HG02840 (cell line): ENCODE data around the gene CTAG1B.
"Not testable (repeated sequence)": the region's sequence is repeated elsewhere in the genome, so short reads cannot be mapped to it uniquely, and the experiment has no call there.

ENCODE experiments used
- ATAC-seq: cut with Tn5 transposase; IDR thresholded peaks from one replicate; pipeline ENCODE4 v1.9.1; 2021; ENCODE audit warnings: mild to moderate bottlenecking, moderate library complexity, moderate number of reproducible peaks; ENCODE audit not compliant: unreplicated experiment, low FRiP score

CTAG1B gene

GRCh38 chrX:154630949-154631348, 11.9 kb upstream of the CTAG1B start:
- ATAC-seq, result not testable (repeated sequence)

GRCh38 chrX:154628960-154629359, 9.9 kb upstream of the CTAG1B start:
- not testable (repeated sequence) for ATAC-seq

- not testable (repeated sequence) for ATAC-seq
Measured at GRCh38 chrX:154620767-154621414, 1.8 kb upstream of the CTAG1B start.

GRCh38 chrX:154613586-154613985, 5.5 kb downstream of the CTAG1B start:
- ATAC-seq, result not testable (repeated sequence)

GRCh38 chrX:154611146-154611545, 7.9 kb downstream of the CTAG1B start:
- ATAC-seq, result not testable (repeated sequence)

- ATAC-seq, result not testable (repeated sequence)
Measured at GRCh38 chrX:154608823-154609222, 10.3 kb downstream of the CTAG1B start.

- ATAC-seq, result not testable (repeated sequence)
Measured at GRCh38 chrX:154607976-154608375, 11.1 kb downstream of the CTAG1B start.

- ATAC-seq, result no peak
Measured at GRCh38 chrX:154607370-154607769, 11.7 kb downstream of the CTAG1B start.

- ATAC-seq, result no peak
Measured at GRCh38 chrX:154605566-154605965, 13.5 kb downstream of the CTAG1B start.

GRCh38 chrX:154603438-154604430, 15.3 kb downstream of the CTAG1B start:
- no peak for ATAC-seq

GRCh38 chrX:154602766-154603437, 16.2 kb downstream of the CTAG1B start:
- ATAC-seq, result no peak

GRCh38 chrX:154602226-154602625, 16.9 kb downstream of the CTAG1B start:
- no peak for ATAC-seq

- no peak for ATAC-seq
Measured at GRCh38 chrX:154600759-154601374, 18.2 kb downstream of the CTAG1B start.

GRCh38 chrX:154599531-154599930, 19.6 kb downstream of the CTAG1B start:
- ATAC-seq, result no peak

GRCh38 chrX:154598656-154599055, 20.4 kb downstream of the CTAG1B start:
- ATAC-seq, result no peak

- no peak for ATAC-seq
Measured at GRCh38 chrX:154597221-154597620, 21.9 kb downstream of the CTAG1B start.

- no peak for ATAC-seq
Measured at GRCh38 chrX:154596290-154596929, 22.7 kb downstream of the CTAG1B start.

GRCh38 chrX:154595559-154596249, 23.4 kb downstream of the CTAG1B start:
- no peak for ATAC-seq

GRCh38 chrX:154594491-154594890, 24.6 kb downstream of the CTAG1B start:
- ATAC-seq, result no peak
